Activated CD4-positive, alpha-beta T cell treated with anti-CD3 and anti-CD28 coated beads for 1 hour (primary cell): ENCODE measurements around the gene GSTA5.
"Not testable (repeated sequence)": the region's sequence is repeated elsewhere in the genome, so short reads cannot be mapped to it uniquely, and the experiment has no call there.

Experiments
- DNase-seq: peaks from one replicate; pipeline ENCODE4 v3.0.0-alpha.2; 2020

GSTA5 gene

DNA sequence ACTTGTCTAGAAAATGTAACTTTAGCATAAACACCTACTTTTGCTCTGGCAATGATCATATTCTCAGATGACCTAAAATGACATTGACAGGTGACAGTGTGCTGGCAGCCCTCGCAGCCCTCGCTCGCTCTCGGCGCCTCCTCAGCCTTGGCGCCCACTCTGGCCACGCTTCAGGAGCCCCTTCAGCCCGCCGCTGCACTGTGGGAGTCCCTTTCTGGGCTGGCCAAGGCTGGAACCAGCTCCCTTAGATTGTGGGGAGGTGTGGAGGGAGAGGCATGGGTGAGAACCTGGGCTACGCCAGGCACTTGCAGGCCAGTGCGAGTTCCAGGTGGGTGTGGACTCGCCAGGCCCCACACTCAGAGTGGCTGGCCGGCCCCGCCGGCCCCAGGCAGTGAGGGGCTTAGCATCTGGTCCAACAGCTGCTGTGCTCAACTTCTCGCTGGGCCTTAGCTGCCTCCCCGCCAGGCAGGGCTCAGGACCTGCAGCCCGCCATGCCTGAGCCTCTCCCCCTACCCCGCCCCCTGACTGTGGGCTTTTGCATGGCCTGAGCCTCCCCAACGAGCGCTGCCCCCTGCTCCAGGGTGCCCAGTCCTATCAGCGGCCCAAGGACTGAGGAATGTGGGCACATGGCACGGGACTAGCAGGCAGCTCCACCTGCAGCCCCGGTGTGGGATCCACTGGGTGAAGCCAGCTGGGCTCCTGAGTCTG lies 54.2 kb downstream of the GSTA5 start:
- no peak for DNase-seq

GRCh38 chr6:52782696-52783274 lies 57.8 kb downstream of the GSTA5 start:
- DNase-seq: not testable (repeated sequence)

- not testable (repeated sequence) for DNase-seq
Measured at GRCh38 chr6:52782209-52782608, 58.4 kb downstream of the GSTA5 start.
